EH (cell line): ENCODE measurements around the gene ZNF414.
A peak's percentile ranks its signal among the peaks of the same experiment; 100 is the strongest.
"Not testable (repeated sequence)": the region's sequence is repeated elsewhere in the genome, so short reads cannot be mapped to it uniquely, and the experiment has no call there.

ENCODE experiments used
- DNase-seq: peaks from one replicate; pipeline ENCODE4 v3.0.0-alpha.2; 2015; ENCODE audit warnings: low read depth

The ZNF414 gene, protein sequence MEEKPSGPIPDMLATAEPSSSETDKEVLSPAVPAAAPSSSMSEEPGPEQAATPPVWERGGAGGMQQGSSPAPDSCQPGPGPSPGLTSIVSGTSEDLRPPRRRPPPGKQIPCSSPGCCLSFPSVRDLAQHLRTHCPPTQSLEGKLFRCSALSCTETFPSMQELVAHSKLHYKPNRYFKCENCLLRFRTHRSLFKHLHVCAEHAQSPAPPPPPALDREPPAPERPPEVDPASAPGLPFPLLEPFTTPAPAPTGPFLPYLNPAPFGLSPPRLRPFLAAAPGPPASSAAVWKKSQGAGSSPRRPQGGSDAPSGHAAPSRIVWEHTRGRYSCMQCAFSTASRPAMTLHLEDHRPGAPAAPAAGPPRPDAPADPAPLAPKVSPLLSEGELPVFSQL

DNA sequence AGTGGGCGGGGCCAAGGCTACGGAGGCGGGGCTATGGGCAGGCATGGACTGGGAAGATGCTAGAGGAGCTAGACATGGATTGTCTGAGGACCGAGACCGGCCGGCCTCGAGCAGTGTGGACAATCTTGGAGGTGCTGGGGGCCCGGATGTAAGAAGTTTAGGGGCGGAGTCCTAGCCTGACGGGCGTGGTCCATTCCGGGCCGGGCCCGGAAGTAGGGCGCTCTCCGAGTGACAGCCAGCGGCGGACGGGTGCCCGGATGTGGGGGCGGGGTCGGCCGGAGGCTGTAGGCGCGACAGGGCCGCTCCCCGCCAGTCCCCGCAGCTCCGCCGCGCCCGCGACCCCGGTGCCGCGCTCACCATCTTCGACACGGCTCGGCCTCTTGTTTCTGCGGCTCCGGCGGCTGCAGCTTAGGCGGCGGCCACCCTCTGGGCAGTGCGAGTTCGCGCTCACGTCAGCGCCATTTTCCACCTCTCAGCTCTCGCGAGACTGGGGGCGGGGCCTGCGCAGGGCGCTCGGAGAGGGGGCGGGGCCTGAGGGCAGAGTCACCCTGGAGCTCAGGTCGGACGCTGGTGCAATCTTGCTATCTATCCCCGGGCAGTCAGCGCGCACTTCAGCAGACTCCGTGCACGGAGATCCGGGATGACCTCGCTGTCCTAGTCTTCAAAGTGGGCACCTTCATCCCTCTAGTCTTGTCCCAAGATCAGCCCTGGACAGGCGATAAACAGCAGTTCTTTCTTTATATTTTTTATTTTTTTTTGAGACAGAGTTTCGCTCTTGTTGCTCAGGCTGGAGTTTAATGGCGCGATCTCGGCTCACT lies at the start of gene ZNF414:
Gene ZNF414 (minus strand): TSS at position 481 of the 818 bp plus-strand sequence. CDS start 121 bp downstream, at position 360.
- DNase-seq = peak; percentile 99

DNA sequence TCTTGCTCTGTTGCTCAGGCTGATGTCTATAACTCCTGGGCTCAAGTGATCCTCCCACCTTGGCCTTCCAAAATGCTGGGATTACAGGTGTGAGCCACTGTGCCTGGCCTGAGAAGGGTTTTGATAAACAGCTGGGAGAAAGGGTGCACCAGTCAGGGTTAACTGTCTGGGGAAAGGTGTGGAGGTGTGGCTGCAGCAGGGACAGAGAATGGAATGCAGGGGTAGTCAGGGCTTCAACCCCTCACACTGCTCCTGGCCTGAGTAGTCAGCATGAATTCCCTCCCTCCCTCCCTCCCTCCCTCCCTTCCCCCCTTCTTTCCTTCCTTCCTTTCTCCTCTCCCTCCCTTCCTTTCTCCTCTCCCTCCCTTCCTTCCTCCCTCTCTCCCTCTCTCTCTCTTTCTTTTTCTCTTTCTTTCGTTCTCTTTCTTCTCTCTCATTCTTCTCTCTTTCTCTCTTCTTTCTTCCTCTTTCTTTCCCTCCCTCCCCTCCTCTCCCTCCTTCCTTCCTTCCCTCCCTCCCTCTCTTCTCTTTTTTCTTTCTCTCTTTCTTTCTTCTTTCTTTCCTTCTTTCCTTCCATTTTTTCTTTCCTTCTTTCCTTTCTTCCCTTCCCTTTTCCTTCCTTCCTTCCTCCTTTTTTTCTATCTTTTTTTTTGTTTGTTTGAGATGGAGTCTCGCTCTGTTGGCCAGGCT lies 47.3 kb upstream of the ZNF414 start:
- DNase-seq = no peak

DNA sequence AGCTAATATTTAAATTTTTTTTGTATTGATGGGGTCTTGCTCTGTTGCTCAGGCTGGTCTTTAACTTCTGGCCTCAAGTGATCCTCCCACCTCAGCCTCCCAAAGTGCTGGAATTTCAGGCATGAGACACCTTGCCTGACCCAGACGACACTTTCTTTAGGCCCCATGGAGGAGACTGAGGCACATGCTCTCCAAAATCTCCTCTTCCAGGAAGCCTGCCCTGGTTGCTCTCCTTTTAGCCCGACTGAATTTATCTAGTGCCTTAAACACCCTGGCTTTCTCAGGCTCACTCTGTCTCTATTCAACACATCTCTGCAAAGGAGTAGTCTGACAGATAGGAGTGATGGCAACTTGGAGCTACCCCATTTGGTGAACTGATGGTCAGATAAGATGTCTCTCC lies 44.4 kb upstream of the ZNF414 start:
- no peak for DNase-seq

DNA sequence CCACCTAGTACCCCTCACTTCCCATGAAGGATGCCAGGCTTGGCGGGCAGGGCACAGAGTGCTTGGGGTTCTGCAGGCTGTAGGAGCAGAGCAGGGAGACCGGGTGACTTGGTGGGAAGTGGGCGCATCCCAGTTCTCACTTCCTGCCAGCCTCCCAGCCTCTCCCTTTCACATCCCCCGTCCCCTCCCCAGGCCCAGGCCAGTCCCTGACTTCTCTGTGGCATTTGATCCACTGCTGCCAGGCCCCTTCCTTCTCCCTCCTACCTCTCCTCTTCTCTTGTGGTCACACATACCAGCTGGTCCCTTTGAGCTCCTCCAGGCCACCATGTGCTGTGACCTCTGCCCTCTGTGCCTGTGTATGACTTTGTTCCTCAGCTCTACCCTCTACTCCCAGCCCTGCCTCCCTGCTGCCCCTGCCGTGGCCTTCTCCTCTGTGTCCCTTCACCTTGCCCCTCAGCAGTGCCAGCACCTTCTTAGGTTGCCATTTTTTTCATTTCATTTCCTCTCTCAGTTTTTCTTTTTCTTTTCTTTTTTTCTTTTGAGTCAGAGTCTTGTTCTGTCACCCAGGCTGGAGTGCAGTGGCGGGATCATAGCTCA lies 43.8 kb upstream of the ZNF414 start:
- no peak for DNase-seq

DNA sequence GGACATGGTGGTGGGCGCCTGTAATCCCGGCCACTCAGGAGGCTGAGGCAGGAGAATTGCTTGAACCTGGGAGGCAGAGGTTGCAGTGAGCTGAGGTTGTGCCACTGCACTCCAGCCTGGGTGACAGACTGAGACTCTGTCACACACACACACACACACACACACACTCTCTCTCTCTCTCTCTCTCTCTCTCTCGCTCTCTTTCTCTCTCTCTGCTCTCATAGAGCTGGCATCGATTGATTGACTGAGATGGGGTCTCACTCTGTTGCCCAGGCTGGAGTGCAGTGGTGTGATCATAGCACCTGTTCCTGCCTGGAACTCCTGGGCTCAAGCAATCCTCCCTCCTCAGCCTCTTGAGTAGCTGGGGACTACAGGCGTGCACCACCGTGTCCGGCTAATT lies 39.8 kb upstream of the ZNF414 start:
- not testable (repeated sequence) for DNase-seq

DNA sequence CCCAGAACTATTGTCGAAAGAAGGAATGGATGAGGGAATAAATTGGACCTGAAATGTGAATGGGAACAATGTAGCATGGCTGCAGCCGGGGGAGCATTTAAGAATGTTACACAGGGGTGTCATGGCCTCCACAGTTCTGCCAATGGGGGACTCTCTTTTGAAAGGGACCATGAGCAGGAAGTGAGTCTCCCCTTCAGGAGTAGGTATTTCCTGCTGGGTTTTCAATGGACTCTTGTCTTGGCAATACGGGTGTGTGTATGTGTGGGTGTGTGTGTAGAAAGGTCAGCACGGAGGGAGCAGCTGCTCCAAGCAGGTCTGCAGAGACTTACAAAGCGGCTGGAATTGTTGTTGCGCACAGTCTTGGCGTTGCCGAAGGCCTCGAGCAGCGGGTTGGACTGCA lies 38.8 kb upstream of the ZNF414 start:
- peak; percentile 24 for DNase-seq

DNA sequence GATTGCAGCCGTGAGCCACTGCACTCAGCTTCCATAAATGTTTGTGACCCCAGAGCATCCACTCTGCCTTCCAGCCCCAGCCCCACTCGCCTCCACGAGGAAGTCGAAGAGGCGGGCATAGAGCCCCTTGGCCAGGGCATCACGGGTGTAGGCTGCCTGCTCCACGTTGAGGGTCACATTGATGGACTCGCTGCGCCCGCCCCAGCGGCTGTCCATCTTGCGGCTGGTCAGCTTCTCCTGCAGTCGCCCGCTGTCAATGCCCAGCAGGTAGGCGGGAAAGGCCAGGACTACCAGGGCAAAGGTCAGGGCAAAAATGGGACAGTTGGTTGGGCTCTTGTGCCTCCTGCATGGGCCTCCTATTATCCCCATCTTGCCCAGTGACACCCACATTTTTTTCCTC lies 36.1 kb upstream of the ZNF414 start:
- no peak for DNase-seq

DNA sequence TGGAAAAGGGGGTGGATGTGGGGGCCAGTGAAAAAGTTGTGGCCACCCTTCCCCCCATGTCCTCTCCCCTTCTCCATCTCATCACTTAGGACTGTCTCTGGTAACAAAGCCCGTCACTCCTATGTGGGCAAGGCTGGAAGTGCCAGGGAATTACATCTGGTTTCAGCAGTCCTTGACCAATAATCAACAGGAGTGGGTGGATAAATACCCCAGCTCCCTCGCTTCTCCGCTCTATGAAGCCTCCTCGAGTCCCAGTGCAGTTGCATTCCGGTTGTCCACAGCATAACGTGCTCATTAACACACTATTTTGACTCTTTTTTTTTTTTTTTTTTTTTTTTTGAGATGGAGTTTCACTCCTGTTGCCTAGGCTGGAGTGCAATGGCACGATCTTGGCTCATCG lies 31.8 kb upstream of the ZNF414 start:
- DNase-seq = no peak

DNA sequence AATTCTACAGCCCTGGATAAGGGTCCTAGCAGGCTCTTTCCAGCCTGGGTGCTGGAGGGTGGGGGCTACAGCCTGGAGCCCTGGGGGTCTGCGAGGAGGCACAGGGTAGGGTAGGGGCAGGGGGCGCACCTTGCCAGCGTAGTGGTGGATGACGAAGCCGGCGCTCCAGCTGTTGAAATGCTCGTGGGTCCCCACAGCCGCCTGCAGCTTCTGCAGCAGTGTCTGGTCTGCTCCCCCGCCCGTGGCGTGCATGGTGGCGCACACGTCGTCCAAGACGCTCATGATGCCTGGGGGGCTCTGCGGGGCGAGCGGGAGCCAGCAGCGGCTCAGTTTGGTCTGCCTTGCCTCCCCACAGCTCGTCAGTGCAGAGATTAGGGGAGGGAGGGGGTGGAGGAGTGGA lies 30.2 kb upstream of the ZNF414 start:
- DNase-seq = no peak

DNA sequence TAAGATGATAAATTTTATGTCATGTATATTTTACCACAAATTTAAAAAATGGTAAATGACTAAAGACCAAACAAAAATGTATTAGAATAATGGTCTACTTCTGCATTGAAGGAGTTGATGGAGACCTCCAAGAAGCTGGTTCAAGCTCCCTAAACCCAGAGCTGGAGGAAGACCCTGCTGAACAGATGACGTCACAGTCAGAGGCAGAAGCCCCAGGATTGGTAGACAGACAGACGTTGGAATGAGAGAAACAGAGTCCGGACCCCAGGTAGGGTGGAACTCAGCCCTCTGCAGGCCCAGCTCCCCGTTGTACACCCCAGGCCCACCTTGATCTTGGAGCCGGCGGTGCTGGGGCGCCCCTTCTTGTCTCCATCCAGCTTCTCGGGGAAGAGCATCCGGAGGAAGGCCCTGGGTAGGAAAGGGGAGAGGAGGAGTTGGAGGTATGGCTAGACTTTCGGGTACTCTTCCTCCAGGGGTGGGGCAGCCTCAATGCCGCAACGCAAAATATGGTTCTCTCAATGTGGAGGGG lies 25.7 kb upstream of the ZNF414 start:
- DNase-seq = no peak

DNA sequence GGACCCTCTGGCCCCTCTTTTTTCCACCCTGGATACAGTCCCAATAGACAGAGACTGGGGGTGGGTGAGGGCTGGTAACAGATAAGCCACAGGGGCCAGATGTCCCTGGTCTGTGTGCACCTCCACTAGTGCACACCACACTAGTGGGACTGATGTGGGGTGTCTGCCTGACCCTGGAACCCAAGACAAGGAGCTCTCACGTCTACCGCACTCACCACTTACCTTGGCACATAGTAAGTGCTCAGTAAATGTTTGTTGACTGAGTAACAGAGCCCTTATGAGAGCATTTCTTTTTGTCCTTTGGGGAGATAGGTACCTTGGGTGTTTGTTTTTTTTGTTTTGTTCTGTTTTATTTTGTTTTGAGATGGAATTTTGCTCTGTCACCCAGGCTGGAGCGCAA lies 23.1 kb upstream of the ZNF414 start:
- DNase-seq = no peak

DNA sequence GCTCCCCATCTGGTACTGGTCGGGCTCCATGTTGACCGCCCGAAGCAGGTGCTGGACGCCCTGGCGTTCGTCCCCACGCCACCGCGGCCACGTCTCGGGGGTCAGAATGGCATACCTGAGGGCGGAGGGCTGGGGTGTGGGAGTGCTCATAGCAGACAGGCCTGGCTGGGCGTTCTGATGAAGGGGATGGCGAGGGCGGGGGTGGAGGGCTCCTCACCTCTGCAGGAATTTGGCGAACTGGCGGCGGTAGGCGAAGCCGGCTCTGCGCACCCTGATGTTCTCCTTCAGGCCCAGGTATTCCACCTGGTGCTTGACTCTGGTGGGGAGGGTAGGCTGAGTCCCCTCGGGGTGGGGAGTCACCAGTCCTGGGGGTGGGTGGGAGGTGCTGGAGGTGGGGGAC lies 22.3 kb upstream of the ZNF414 start:
- no peak for DNase-seq

DNA sequence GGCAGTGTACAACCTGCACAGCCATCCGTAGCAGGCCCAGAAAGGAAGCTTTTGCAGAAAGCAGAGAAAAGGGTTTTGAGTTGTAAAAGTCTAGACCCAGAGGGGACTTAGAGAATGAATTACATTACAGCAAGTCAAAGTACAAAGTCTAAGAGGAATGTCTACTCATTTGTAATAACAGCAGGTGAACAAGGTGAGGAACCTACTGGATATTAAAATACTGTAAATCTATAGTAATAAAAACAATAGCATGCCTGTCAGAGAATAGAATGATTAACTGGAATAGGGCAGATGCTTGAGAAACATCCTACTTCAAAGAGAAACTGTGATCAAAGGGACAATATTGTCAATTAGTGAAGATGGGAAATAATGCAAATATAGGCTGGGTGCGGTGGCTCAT lies 18.3 kb upstream of the ZNF414 start:
- DNase-seq = no peak

DNA sequence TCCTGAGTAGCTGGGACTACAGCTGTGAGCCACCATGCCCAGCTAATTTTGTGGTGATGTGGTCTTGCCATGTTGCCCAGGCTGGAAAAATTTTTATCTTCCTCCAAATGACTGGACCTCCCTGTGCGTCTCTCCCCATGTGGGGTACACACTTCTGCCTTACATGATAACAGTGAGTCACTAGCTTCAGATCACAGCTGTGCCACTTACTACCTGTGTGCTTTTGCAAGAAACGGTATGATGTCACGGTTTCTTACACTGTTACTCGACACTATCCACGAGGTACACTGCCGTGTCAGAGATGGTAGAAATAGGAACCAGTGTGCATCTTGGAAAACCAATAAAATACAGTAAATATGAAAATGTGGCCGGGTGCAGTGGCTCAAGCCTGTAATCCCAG lies 17.5 kb upstream of the ZNF414 start:
- DNase-seq = no peak

DNA sequence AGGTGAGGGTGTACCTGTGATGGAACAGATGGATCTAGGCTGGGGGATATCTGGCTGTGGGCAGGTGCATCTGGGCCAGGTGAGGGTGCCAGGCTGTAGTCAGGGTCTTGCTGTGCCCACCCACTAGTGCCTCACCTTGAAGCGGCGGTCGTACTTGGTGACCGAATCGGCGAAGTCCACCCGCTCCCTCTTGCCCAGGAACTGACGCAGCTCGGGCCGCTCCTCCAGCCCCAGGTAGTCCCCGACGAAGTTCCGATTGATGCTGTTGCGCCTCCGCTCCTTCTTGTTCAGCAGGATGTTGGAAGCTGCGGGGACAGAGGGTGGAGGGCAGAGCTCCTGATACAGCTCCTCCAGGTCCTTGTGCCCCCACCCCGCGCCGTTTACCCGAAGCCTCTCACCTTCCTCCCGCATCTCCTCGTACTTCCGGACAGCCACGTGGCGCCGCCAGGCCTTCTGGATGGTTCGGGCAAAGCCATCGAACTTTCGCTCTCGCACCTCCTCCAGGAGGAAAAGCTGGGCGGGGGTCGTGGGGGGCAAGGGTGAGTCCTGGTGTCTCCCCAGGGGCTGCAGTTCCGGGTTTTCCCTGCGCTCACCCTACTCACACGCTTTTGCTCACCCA lies 16.2 kb upstream of the ZNF414 start:
- no peak for DNase-seq

DNA sequence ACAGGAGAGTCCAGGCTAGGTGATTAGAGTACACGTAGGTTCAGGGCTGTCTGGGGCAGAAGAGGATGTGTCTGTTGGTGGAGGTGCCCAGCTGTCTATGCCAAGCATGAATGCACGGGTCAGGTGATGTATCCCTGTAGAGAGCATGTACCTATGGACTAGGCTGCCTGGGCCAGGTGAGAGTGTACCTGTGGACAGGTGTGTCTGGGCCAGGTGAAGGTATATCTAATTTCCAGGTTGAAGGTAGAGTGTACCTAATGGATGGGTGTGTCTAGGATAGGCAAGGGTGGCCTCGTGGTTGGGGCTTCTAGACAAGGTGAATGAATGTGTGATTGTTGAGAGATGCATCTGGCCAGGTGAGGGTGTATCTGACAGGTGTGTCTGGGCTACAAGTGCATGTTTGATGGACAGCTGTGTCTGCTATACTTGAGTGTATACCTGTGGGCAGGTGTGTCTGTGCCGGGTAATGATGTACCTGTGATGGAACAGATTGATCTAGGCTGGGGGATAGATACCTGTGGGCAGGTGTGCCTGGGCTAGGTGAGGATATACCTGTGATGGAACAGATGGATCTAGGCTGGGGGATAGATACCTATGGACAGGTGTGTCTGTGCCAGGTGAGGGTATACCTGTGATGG lies 15.5 kb upstream of the ZNF414 start:
- no peak for DNase-seq

DNA sequence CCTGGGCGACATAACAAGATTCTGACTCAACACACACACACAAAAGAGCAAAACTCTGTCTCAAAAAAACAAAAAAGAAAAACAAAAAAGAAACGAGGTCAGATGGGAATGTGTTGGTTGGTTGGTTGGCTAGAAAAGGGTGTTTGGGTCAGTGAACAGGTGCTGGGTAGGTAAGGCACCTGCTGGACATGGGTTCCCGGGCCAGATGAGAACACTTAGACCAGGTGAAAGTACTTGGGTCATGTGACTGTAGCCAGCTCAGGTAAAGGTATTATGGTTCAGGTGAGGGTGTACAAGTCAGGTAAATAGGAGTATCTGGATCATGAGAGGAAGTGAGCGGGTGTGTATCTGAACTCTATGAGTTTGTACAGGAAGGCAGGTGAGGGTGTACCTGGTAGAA lies 14.5 kb upstream of the ZNF414 start:
- no peak for DNase-seq

DNA sequence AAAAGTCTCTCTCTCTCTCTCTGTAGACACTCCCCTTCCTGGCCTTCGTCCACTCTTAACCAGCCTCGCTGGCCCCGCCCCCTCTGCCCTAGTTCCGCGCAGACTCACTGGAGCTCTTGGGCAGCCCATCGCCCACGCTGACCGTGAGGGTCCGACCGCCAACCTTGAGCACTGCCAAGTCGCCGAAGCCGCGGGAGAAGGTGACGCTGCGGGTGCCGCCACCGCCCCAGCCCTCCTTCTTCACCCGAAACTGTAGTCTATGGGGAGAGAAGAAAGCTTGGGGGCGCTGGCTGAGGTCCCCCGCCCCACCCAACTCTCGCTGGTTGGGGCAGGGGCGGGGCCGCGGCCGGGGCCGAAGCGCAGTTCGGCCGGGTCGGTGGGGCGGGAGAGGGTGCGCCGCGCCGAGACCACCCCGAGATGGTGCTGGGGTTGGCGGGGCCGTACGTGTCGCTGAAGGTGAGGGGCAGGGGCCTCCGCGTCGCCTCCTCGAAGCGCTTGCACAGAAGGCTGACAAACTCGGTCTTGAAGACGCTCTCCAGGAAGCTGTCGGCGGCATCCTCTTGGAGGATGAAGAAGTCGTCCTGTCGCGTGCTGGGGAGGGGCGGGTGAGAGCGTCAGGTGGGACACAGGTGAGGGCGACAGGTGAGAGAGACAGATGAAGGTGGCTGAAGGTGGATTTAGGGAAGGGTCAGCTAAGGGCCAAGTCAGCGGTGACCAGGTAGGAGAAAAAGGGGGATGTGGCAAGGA lies 12.6 kb upstream of the ZNF414 start:
- DNase-seq = peak; percentile 92

DNA sequence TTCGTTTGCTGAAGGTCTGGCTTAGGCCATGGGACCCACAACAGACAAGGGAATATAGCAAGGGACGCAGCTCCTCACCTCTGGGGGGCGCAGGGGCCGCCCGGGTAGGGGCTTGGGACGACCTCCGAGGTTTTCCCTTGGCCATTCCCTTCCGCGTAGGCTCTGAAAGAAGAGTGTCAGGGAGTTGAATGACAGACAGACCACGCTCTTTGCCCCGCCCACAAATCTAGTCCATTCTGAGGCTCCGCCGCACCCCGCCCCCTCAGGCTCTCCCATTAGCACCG lies 11.4 kb upstream of the ZNF414 start:
- no peak for DNase-seq

DNA sequence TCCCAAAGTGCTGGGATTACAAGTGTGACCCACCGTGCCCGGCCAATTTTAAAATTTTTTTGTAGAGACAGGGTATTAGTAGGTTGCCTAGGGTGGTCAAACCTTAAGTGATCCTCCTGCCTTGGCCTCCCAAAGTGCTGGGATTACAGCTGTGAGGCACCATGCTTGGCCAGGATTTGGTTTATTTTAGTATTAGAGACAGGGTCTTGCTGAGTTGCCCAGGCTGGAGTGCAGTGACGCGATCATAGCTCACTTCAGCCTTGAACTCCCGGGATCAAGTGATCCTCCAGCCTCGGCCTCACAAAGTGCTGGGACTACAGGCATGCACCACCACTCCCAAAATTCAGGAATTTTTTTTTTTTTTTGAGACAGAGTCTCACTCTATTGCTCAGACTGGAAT lies 5.4 kb upstream of the ZNF414 start:
- DNase-seq = no peak

DNA sequence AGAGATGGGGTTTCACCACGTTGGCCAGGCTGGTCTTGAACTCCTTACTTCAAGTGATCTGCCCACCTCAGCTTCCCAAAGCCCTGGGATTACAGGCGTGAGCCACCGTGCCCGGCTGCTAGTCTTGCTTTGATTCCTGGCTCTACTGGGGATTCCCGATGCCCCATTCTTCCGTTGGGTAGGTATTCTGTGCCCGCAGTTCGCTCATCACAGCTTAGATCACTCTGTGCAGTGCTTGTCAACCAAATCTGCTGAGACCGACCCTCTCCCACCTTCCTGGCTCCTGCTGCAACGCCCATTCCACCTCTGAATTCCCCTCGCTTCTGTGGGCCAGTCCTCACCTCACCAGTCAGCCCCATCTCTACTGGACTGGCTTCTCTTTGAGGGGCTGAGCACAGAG lies 4.6 kb upstream of the ZNF414 start:
- no peak for DNase-seq
